GM23338 (cell line): ENCODE results near the gene RAB43. TPM values are rescaled to one million over a fixed set of nuclear protein-coding genes. Genes with fewer than 3 reads are reported as not detected.
A peak's percentile ranks its signal among the peaks of the same experiment; 100 is the strongest.

Source experiments
- ATAC-seq: fragments of 200-7000 bp; cut with Tn5 transposase; 3 replicates; pipeline ENCODE4 v1.9.1; 2020
- DNase-seq: peaks from one replicate; pipeline ENCODE4 v3.0.0-alpha.2; 2015; ENCODE audit warnings: low spot score
- H2AFZ ChIP-seq: fragments of 200-600 bp; sonication (generic); 2 replicates; pipeline ENCODE4 v1.8.0; 2016; ENCODE audit warnings: antibody characterized with exemption, mild to moderate bottlenecking, moderate library complexity
- H3F3A ChIP-seq: fragments of 200-600 bp; sonication (generic); replicated peaks from 2 replicates; pipeline ENCODE4 v1.8.0; 2017; ENCODE audit warnings: antibody characterized with exemption, mixed run types, low read depth
- H3K27ac ChIP-seq: fragments of 200-600 bp; sonication (generic); 2 replicates; pipeline ENCODE4 v1.6.1; 2016; ENCODE audit warnings: low read depth
- H3K27me3 ChIP-seq: fragments of 200-600 bp; sonication (generic); 2 replicates; pipeline ENCODE4 v1.8.0; 2016; ENCODE audit warnings: mild to moderate bottlenecking, mixed run types, moderate library complexity; ENCODE audit not compliant: insufficient read depth
- H3K36me3 ChIP-seq: fragments of 200-600 bp; sonication (generic); 2 replicates; pipeline ENCODE4 v1.8.0; 2016; ENCODE audit warnings: mild to moderate bottlenecking; ENCODE audit not compliant: insufficient read depth
- H3K4me1 ChIP-seq: fragments of 200-600 bp; sonication (generic); 2 replicates; pipeline ENCODE4 v1.8.0; 2016; ENCODE audit warnings: mild to moderate bottlenecking, moderate library complexity; ENCODE audit not compliant: insufficient read depth
- H3K4me2 ChIP-seq: fragments of 200-600 bp; sonication (generic); 2 replicates; pipeline ENCODE4 v1.7.1; 2017; ENCODE audit warnings: mixed run types
- H3K4me3 ChIP-seq: fragments of 200-600 bp; sonication (generic); 2 replicates; pipeline ENCODE4 v1.6.1; 2016; ENCODE audit warnings: mixed run types
- H3K79me2 ChIP-seq: fragments of 200-600 bp; sonication (generic); replicated peaks from 2 replicates; pipeline ENCODE4 v1.8.0; 2017; ENCODE audit warnings: mild to moderate bottlenecking; ENCODE audit not compliant: insufficient read depth
- H3K9me2 ChIP-seq: fragments of 200-600 bp; sonication (generic); 2 replicates; pipeline ENCODE4 v1.8.0; 2017; ENCODE audit not compliant: insufficient read depth
- H4K20me1 ChIP-seq: fragments of 200-600 bp; sonication (generic); replicated peaks from 2 replicates; pipeline ENCODE4 v1.8.0; 2017; ENCODE audit warnings: mild to moderate bottlenecking; ENCODE audit not compliant: insufficient read depth
- H3K27ac Mint-ChIP-seq: 2 replicates; pipeline ENCODE4 v1.8.0; 2020; ENCODE audit warnings: inconsistent platforms, mild to moderate bottlenecking, moderate library complexity, mixed read lengths
- H3K27me3 Mint-ChIP-seq: 3 replicates; pipeline ENCODE4 v1.8.0; 2022; ENCODE audit warnings: low read depth, mild to moderate bottlenecking, moderate library complexity, mixed read lengths, inconsistent platforms; ENCODE audit not compliant: insufficient read depth, poor library complexity
- H3K36me3 Mint-ChIP-seq: 3 replicates; pipeline ENCODE4 v1.8.0; 2021; ENCODE audit warnings: low read depth, mild to moderate bottlenecking, inconsistent platforms, moderate library complexity, mixed read lengths
- H3K4me1 Mint-ChIP-seq: 3 replicates; pipeline ENCODE4 v1.8.0; 2020; ENCODE audit warnings: mild to moderate bottlenecking, inconsistent platforms, mixed read lengths
- H3K4me3 Mint-ChIP-seq: 3 replicates; pipeline ENCODE4 v1.8.0; 2021; ENCODE audit warnings: moderate library complexity, mild to moderate bottlenecking, inconsistent platforms, mixed read lengths
- H3K9me3 Mint-ChIP-seq: 3 replicates; pipeline ENCODE4 v1.8.0; 2020; ENCODE audit warnings: moderate library complexity, mild to moderate bottlenecking, inconsistent platforms, mixed read lengths
- CREB1 ChIP-seq: fragments of 250-450 bp; sonication (Bioruptor Pico); IDR thresholded peaks from 2 replicates; pipeline ENCODE4 v1.5.0; 2020; ENCODE audit warnings: low read depth, mild to moderate bottlenecking, moderate library complexity
- CTCF ChIP-seq, 2 experiments: fragments of 200-600 bp in 1 of 2; sonication (generic) in 1 of 2; conservative IDR thresholded peaks; 2 replicates each; pipeline versions ENCODE4 v1.5.1 to v1.6.1; 2016 to 2017; ENCODE audit warnings: antibody characterized with exemption in 2 of 2, low read depth in 2 of 2, mild to moderate bottlenecking in 2 of 2, moderate library complexity in 1 of 2
- ETS1 ChIP-seq: IDR thresholded peaks from 2 replicates; pipeline ENCODE4 v1.6.1; 2016; ENCODE audit warnings: antibody characterized with exemption
- EZH2 ChIP-seq: fragments of 200-600 bp; sonication (generic); IDR thresholded peaks from one replicate; pipeline ENCODE4 v1.8.0; 2017; ENCODE audit warnings: antibody characterized with exemption, mild to moderate bottlenecking, low read depth; ENCODE audit not compliant: unreplicated experiment
- EZH2phosphoT487 ChIP-seq: fragments of 200-600 bp; sonication (generic); IDR thresholded peaks from one replicate; pipeline ENCODE4 v1.8.1; 2018; ENCODE audit warnings: antibody characterized with exemption; ENCODE audit not compliant: unreplicated experiment
- JUNB ChIP-seq: IDR thresholded peaks from one replicate; pipeline ENCODE4 v1.6.1; 2016; ENCODE audit warnings: antibody characterized with exemption; ENCODE audit not compliant: unreplicated experiment
- NANOG ChIP-seq: IDR thresholded peaks from 2 replicates; pipeline ENCODE4 v1.6.1; 2016; ENCODE audit warnings: antibody characterized with exemption, borderline replicate concordance
- POLR2AphosphoS5 ChIP-seq: IDR thresholded peaks from 2 replicates; pipeline ENCODE4 v1.6.1; 2016; ENCODE audit warnings: antibody characterized with exemption, low read depth
- REST ChIP-seq: IDR thresholded peaks from one replicate; pipeline ENCODE4 v1.6.1; 2018; ENCODE audit warnings: antibody characterized with exemption; ENCODE audit not compliant: unreplicated experiment
- ZNF114 ChIP-seq: fragments of 250-450 bp; sonication (Bioruptor Pico); IDR thresholded peaks from 2 replicates; pipeline ENCODE4 v1.5.0; 2020; ENCODE audit warnings: mild to moderate bottlenecking, moderate library complexity
- ZNF331 ChIP-seq: fragments of 250-450 bp; sonication (Bioruptor Pico); IDR thresholded peaks from 2 replicates; pipeline ENCODE4 v1.5.0; 2020; ENCODE audit warnings: low read depth, mild to moderate bottlenecking, moderate library complexity
- polyA plus RNA-seq: library from polyadenylated mRNA; unstranded; fragments of >200 nt; fragmentation: Nextera tagmentation; extraction: Ambion mirVana; gene quantifications from 2 replicates; pipeline ENCODE4 v1.2.1, GENCODE V29; 2016
- total RNA-seq: library from RNA; depleted of rRNA; stranded (reverse); fragments of >200 nt; shearing (Covaris generic); gene quantifications from 2 replicates; pipeline ENCODE4 v1.2.3, GENCODE V29; 2014

The RAB43 gene
- total and polyA plus RNA-seq, 2 experiments from 2014 or later: 5.7 to 37.0 TPM

- H3K4me3 Mint-ChIP-seq: no peak overlapping the region
- peaks cover 31% of the 10 kb centered on the region for H3K4me1 Mint-ChIP-seq
- H4K20me1 ChIP-seq: no peaks in the 10 kb centered on the region
- H3K27me3 Mint-ChIP-seq: peaks cover 15% of the 10 kb centered on the region
- DNase-seq (peak; percentile 59), ATAC-seq (peak; percentile 47)
- H2AFZ ChIP-seq: no peak overlapping the region
- no peak overlapping the region for H3K27ac Mint-ChIP-seq
- no peak overlapping the region for H3K27ac ChIP-seq
- no peak overlapping the region for H3K4me3 ChIP-seq
- H3K36me3 Mint-ChIP-seq: no peaks in the 10 kb centered on the region
- H3K27me3 ChIP-seq: peaks cover 19% of the 10 kb centered on the region
- H3K4me1 ChIP-seq: peaks cover 14% of the 10 kb centered on the region
- H3K36me3 ChIP-seq: no peaks in the 10 kb centered on the region
- no peak overlapping the region for H3K4me2 ChIP-seq
- TF ChIP-seq CTCF (conservative IDR thresholded peaks at IDR 0.05; ENCODE audit: low read depth in 2 of 2) (peak in 1 of 2 experiments; percentile 28; a peak in 1 of 4 replicates), ZNF114 (CRISPR knock-in tag) (no peak)
- no peaks in the 10 kb centered on the region for H3K79me2 ChIP-seq
- no peaks in the 10 kb centered on the region for H3K9me2 ChIP-seq
- H3F3A ChIP-seq: no peaks in the 10 kb centered on the region
- peaks cover 3% of the 10 kb centered on the region; the same call in 2 of the 3 replicates for H3K9me3 Mint-ChIP-seq
These were observed 80.9 kb downstream of the RAB43 start for GRCh38 chr3:129040579-129041300.

- H3K4me1 ChIP-seq: peaks cover 14% of the 10 kb centered on the region
- no peak overlapping the region for H3K4me2 ChIP-seq
- no peaks in the 10 kb centered on the region for H4K20me1 ChIP-seq
- H3K4me3 ChIP-seq: no peak overlapping the region
- H3K79me2 ChIP-seq: no peaks in the 10 kb centered on the region
- DNase-seq (no peak), ATAC-seq (no peak; the same call in 2 of the 3 replicates)
- Mint-ChIP-seq H3K4me3 (no peak overlapping the region), H3K9me3 (peaks cover 3% of the 10 kb centered on the region; the same call in 1 of the 3 replicates), H3K36me3 (no peaks in the 10 kb centered on the region), H3K27ac (no peak overlapping the region), H3K27me3 (peaks cover 11% of the 10 kb centered on the region), H3K4me1 (peaks cover 31% of the 10 kb centered on the region)
- H3K27me3 ChIP-seq: peaks cover 12% of the 10 kb centered on the region
- H3K36me3 ChIP-seq: no peaks in the 10 kb centered on the region
- no peaks in the 10 kb centered on the region for H3K9me2 ChIP-seq
- no peak overlapping the region for H2AFZ ChIP-seq
- no peaks in the 10 kb centered on the region for H3F3A ChIP-seq
- no peak overlapping the region for H3K27ac ChIP-seq
- TF ChIP-seq POLR2AphosphoS5 (no peak), JUNB (no peak), ZNF331 (no peak), CREB1 (CRISPR knock-in tag) (no peak), ETS1 (no peak), NANOG (no peak), EZH2 (no peak), REST (no peak), EZH2phosphoT487 (no peak), ZNF114 (CRISPR knock-in tag) (no peak)
These were observed 81.6 kb downstream of the RAB43 start for GRCh38 chr3:129040039-129040336.
